NCI-H524 (cell line): ENCODE data around the gene SH3GL1.

ENCODE experiments used
- DNase-seq, 2 experiments: peaks; one replicate each; lab custom pipeline; 2025; lab: John Stamatoyannopoulos, UW

Gene SH3GL1

GRCh38 chr19:4313847-4314490 is 86.4 kb downstream of the SH3GL1 start:
- no peak for DNase-seq
